GM19455 (cell line): Measurements from ENCODE around the gene SCFD2.

ENCODE experiments used
- ATAC-seq: cut with Tn5 transposase; IDR thresholded peaks from one replicate; pipeline ENCODE4 v1.9.1; 2021; ENCODE audit not compliant: unreplicated experiment

Gene SCFD2

DNA sequence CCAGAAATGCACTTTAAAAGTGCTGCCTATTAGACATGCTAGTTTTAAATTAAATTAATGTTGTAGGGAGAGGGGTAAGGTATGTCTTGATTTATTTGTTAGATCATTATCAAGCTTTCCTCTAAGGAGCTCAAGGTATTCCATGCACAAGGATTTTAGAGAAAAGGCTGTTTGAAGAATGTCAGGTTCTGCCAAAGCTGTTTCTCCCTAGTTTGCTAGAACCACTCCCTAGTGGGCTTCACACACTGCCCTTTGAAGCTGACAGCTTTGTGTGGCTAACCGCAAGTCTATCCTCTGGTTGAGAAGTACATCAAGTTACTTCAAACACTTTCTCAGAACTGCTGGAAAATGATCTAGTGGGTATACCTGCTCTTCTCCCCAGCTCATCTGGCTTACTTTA lies 471.4 kb downstream of the SCFD2 start:
- no peak for ATAC-seq

DNA sequence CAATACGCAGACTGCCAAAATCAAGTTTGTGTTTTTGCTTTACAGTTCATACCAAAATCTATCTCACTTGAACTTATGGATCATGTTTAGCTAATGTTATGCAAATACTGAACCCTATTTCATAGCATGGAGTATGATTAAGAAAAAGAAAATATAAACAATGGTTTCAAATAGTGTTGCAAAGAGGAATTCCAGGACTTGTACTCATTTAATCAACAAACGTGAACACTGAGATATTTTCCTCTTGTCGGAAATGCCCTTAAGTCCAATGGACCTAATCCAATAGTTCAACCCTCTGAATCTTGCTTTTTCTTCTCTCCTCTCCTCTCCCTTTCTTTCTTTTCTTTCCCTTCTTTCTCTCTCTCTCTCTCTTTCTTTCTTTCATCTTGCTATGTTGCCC lies 473.0 kb downstream of the SCFD2 start:
- ATAC-seq, result no peak

DNA sequence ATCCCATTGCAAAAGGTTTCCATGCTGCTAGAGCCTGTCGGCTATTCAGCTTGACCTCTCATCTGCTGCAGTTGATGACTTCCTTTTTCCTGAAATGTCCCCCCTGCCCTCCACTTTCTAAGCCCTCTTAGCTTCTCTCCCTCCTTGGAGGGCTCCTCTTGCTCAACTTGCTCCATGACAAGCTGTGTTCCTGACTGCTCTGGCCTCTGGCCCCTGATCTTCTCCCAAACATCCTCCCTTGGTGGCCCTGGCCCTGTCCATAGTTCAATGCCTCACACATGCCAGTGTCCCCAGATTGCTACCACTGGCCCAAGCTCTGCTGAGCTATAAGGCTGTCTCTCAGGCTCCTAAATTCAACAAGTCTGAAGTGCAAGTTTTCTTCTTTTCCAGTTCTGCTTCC lies 474.1 kb downstream of the SCFD2 start:
- no peak for ATAC-seq

DNA sequence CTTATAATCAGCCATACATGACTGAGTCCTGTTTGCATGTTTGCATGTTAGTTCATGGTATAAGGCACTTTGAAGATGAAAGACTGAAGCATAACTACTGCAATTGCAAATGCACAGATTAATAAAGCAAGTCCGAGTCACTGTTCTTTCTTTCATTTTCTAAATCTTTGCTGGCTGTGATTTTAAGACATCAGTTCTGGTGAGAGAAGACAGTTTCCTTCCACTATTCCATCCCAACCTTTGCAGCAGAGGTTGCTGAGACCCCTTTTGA lies 475.4 kb downstream of the SCFD2 start:
- no peak for ATAC-seq

DNA sequence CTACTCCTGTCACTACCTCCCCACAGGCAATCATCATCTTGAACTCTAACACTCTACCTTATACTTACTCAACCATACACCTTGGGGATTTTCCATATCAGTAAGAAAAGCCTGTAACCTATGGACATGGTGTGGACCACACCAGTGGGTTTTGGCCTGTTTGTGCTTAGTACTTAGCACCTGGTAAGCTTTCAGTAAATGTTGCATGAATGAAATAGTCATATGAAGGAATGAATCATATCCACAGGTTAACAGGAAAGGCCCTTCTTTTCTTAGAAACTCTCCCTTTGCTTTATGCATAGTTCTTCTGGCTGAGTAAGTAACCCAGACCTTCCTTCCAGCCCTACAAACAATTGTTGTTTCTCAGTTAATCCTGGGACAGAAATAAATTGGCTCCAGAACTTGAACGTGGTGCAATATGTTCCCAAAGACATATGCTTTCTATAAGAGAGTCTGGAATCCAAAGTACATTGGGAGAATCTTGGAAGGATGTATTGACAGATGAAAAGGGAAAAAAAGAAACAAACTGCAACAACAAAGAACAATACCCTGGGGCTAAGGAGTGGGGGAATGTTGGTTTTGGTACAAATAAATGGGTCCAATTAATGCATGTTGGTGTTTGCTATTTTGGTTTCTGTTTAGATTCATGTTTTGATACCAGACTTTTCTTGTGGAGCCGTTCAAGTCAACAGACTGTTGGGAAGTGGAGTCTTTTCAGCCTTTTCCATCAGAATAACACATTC lies 475.9 kb downstream of the SCFD2 start:
- ATAC-seq, result no peak

DNA sequence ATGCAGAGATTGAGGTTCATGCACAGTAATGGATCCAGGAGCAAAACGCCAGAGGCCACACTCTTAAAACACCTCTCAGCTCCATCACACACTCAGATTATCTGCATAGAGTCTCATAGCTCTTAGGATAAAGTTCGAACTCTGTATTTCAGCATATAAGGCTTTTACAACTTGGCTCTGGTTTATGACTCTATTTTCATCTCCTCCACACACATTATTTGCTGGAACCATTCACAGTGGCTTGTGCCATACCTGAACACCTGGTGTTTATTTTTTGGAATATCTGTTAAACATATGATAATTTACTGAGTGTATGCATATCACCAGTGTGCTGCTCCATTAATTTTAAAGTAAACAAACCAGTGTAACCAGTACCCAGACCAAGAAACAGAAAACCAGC lies 476.5 kb downstream of the SCFD2 start:
- ATAC-seq, result no peak

DNA sequence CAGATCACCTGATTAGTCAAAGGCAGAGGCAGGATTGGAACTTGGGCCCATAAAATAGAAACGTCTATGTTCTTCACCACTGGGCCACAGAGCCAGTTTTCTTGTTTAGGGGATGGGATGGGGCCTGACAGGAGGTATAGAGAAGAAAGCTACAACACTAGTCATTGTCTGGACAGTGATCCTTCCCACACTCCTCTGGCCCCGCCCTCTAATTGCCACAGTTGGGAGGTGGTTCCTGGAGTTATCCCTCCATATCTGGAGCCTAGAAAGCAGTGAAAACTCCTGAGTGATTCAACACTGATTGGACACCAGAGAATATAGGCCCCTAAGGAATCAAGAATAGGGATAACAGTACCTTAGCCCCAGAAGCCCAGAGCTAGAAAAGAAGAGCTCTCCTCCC lies 480.9 kb downstream of the SCFD2 start:
- no peak for ATAC-seq

DNA sequence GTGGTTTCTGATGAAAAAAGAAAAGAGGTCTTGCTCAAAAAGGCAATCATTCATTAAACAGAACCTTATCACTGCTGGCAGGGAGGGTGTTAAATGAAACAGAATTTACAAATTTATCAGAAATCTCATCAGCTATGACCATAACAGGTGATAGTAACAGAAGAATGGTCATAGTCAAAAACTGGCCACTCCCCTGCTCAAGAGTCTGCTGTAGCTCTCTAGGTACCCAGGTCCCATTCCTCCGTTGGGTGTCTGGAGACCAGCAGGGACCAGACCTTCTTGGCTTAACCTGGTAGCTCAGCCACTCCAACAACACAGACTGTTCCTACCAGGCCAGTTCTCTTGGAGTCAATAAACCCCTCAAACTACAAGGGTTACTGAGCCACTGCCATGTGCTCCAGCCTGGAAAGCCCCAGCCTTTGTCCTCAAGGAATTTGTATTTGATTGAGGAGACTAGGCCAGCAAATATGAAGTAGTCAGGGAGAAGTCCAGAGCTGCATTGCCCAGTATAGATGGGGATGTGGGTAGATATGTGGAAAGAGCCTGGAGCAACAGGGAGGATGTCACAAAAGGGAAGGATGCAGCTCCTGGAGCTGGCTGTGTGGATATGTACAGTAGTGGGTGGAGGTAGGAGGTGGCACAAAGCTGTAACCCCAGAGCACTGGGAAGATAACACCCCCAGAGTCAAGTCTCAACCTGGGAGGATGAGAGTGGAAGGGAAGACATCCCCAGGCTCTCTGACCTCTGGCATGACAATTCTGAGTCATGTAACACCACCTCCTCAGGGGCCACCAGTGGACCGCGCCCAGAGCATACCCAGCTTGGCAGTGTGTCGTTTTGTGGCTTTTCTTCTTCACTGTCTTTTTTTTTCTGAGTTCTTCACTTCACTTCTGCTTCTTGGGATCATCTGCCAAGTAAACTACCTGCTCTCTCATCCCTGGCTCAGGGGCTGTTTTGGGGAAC lies 481.9 kb downstream of the SCFD2 start:
- ATAC-seq, result no peak

DNA sequence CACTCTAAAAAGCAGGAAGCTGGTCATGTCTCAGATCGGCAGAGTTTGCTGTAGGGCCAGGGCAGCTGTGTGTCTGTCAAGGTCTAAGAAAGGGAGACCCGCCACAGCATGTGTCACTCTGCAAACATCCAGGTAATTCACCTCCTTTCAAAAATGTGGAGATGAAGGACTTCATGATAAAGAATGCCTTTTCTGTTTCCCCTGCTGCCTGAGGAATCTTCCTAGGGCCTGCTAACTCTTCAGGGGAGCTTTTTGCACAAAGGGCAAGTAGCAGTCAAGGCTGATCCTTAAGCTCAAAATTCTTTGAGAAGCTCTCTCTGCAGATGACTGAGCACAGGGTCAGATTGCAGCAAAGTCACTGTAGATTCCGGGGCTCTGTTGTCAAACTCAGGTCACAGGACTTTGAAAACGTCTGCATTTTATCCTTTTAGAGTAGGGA lies 482.7 kb downstream of the SCFD2 start:
- ATAC-seq, result no peak

DNA sequence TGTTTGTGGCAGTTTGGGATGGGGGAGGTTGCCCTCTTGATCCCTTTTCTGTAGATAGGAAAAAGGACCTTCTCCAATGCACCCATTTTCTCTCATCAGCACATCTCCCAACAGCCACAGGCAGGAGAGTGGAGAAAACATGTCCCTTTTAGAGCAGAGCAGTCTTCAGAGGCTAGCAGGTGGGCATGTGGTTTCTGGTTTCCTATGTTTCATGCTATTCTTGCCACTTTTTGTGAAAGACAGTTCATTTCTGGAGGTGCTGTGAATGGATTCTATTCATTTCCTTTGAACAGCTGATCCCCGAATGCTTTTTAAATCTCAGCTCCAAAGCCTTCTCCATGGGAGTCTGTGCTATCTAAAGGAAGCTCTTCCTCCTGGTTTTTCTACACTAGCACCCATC lies 484.9 kb downstream of the SCFD2 start:
- ATAC-seq, result no peak

DNA sequence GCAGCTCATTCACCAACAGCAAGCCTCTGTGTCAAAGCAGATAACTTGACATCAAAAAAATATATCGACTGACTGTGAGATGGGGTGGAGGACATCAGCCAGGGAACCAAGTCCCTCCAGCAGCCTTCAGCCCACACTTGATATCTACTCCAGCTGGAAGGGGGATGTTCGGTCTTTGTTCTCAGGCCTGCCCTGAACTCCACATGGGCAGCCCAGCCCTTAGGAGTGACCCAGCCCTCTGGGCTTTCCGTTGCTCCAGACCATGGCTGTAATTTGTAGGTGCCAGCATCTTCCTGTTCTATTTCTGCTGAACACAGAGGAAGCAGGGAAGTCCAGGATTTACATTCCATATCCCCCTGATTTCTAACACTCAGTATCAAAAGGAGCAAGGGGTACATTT lies 486.4 kb downstream of the SCFD2 start:
- ATAC-seq, result no peak

DNA sequence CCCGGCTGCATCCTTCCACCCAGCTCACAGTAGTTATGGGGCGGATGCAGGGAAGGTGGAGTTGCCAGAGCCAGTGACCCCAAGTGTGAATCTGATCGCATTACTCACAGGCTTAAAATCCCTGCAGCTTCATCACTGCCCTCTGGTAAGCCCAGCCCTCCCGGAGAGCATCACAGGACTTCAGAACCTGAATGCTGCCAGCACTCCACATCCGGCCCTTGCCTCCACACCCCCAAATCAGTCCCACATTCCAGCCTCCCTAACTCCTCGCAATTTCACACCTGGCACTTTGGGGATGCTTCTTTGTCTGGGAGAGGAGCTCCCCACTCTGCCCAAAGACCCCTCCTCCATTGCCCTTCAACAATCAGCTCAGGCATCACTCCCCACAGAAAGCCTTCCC lies 488.2 kb downstream of the SCFD2 start:
- no peak for ATAC-seq

DNA sequence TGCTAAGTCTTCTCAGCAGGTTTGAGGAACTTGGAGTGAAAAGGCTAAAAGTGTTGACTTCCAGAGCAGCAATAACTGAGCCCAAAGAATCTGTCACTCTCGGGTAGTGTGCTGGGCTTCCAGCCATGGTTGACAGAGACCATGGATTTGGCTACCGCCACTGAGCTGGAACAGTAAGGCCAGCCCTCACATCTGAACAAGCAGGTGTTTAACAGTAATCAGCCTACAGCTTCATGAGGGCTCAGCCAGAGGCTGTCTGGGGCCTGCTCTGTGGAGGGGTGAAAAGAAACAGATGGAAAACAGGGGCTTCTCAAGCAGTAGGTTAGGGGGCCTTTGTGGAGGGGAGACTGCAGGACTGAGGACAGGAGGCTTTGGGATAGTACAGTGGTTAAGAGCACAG lies 488.8 kb downstream of the SCFD2 start:
- ATAC-seq, result no peak

DNA sequence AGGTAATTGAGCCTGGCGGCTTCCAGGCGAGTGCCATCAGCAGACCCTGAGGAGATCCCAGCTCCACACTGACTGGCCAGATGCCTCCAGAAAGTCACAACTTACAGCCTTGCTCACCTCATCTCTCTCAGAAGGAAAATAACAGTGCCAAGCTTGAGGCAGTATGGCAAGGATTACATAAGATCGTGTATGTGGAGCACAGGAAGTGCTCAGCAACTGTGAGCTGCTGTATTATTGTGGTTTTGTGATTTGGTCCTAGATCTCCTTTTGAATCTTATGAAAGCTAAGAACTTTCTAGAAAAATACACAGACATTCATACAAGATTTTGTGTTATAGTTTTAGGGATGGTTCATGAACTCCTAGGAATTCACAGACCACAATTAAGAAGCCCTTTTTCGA lies 489.8 kb downstream of the SCFD2 start:
- ATAC-seq, result no peak

DNA sequence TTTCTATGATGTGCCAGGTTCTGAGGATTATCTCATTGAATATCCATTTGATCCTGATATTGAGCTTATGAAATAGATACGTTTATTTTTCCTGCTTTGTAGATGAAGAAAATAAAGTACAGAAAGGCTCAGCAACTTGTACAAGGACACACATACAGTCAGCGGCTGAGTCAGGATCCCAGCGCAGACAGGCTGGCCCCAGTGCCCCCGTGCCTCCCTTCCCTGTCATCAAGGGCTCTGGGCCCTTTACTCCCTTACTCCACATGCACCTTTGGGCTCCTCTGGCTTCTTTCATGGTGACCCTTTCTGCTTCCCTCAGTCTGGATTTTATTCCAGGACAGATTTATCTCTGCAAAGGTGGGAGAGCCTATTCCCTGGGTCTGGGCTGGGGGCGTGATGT lies 490.9 kb downstream of the SCFD2 start:
- no peak for ATAC-seq

DNA sequence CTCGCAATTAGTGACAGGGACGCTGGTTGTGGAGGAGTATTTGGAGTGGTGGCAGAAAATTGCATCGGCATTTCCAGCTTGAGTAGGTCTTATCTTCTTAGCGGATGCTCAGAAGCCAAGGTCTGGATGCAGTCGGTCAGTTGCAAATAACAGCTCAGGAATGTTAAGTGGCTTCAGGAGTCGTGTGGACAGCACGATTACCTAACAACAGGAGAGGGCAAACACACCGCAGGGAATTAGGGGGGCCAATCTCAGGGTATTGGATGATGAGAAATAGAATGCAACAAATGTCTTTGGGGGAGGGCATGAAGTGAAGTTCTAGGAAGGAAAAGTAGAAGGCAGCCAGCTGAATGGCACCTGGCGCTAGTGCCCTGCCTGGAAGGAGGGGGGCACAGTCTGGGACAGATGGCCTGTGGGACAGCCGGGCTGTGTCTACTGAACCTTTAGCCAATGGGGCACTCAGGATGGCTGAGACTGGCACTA lies 492.0 kb downstream of the SCFD2 start:
- no peak for ATAC-seq

DNA sequence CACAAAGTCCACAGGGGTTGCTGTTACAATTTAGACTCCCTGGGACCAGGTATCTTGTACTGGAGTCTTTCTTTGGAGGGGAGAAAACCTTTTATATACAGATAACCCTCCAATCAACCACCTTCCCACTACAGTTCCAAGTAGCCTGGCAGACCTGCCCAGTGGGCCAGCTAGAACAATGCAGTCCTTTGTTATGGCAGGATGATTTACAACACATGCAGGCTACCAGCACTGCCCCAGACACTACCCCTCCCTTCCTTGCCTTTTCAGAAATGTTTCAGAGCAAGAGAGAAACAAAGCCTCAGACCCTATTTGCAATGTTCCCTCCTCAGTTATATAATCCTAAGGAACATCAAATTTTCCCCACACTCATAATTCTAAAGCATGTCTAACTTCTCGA lies 492.7 kb downstream of the SCFD2 start:
- no peak for ATAC-seq

DNA sequence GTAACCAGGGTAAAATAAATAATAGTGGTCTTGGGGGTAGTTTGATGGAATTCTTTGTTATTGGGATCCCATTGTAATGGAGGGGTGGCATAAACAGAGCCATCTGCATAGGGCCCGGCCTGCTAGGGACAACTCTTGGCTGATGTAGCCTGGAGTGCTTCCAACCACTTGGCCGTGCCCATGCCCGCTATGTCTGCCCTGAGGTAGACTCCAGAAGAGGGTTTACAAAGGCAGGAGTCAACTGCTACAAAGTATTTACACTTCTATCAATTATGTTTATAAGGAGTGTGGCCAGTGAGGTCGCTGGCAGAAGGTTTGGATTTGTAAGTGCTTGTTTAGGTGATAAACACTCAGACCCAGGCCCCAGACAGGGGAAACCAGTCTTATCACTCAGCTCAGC lies 495.6 kb downstream of the SCFD2 start:
- ATAC-seq, result no peak

DNA sequence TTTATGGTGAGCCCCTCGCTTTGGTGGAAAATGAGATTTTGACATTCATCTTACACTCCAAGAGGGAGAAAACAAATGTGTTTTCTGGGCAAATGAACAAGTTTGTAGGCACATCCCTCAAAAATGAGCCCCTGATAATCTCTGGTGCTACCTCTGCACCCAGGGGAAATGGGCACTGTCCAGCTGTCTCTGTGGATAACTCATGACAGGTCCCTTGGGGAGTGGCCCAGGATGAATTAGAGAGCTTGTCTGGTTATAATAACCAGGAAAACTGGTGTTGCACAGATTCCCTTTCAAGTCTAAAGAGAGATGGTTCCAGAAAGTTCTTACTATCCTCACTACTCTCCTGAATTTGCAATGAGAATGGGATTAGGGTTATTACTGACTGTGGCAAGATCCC lies 496.2 kb downstream of the SCFD2 start:
- no peak for ATAC-seq

DNA sequence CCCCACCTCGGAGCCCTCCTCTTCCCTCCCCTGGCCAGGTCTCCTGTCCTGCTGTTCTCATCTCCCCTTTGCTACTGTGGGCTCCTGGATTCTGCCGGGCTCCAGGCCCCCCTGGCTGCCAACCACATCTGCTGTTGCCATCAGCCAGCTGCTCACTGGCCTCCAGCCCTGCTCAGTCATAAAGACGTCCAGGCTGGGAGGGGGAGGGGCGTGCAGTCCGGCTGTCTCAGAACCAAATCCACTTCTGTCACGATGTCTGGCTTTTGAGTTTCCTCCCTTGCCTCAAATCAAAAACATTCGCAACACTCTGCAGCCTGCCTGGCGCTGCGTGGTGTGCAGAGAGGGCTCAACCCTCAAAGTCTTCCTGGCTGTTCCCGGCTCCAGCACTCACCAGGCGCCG lies 496.7 kb downstream of the SCFD2 start:
- ATAC-seq, result no peak

DNA sequence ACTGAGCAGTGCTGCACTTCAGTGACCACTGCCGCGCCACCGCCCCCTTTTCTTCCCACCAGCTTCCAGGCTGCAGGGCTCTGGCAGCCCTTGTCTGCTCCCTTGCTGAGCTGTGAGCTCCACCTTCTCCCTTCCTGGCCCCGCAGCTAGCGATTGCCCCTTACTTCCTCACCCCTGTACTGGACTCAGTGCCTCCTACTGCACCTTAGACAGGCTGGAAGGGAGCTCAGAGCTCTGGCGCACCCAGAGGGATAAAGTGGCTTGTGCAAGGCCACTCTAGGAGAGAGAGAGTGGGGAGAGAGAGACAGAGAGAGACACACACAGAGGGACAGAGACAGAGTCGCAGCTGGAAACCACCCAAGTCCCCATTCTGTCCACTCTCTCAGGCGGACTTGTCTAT lies 497.7 kb downstream of the SCFD2 start:
- ATAC-seq, result no peak

DNA sequence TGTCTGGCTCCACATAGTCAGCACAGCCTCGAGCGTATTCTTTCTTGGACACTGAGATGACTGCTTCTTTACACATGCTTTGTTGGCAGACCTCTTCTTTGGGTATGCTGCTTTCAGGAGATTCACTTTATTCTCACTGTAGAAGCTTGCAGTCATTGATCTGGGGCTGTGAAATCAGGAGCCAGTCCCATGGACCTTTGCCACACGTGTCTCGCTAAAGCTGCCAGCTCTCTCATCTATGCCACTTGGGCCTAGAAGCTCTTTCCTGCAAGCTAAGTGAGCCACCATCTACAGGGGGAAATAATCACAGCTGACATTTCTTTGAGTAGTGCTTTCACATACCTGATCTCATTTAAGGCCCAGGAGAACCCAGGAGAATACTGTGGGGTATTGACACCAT lies 498.7 kb downstream of the SCFD2 start:
- ATAC-seq, result no peak
